SW 1271 (cell line): ENCODE measurements around the gene TBC1D16.

ENCODE experiments used
- DNase-seq, 2 experiments: peaks; one replicate each; lab custom pipeline; 2025; lab: John Stamatoyannopoulos, UW

The TBC1D16 gene

GRCh38 chr17:79937391-79938335 is 98.0 kb downstream of the TBC1D16 start:
- no peak for DNase-seq

- no peak for DNase-seq
Measured at GRCh38 chr17:79936641-79937381, 98.9 kb downstream of the TBC1D16 start.

- no peak for DNase-seq
Measured at GRCh38 chr17:79936050-79936449, 99.6 kb downstream of the TBC1D16 start.

GRCh38 chr17:79935197-79935885 is 100.3 kb downstream of the TBC1D16 start:
- DNase-seq: no peak

GRCh38 chr17:79934653-79934970 is 101.1 kb downstream of the TBC1D16 start:
- DNase-seq: no peak

GRCh38 chr17:79933863-79934652 is 101.6 kb downstream of the TBC1D16 start:
- DNase-seq: no peak

- DNase-seq: no peak
Measured at GRCh38 chr17:79932451-79933306, 103.0 kb downstream of the TBC1D16 start.

GRCh38 chr17:79931817-79932309 is 103.8 kb downstream of the TBC1D16 start:
- no peak for DNase-seq

- no peak for DNase-seq
Measured at GRCh38 chr17:79930877-79931816, 104.5 kb downstream of the TBC1D16 start.

GRCh38 chr17:79930062-79930876 is 105.4 kb downstream of the TBC1D16 start:
- DNase-seq: no peak

- no peak for DNase-seq
Measured at GRCh38 chr17:79929257-79930061, 106.2 kb downstream of the TBC1D16 start.

- no peak for DNase-seq
Measured at GRCh38 chr17:79928502-79929256, 107.0 kb downstream of the TBC1D16 start.

- DNase-seq: no peak
Measured at GRCh38 chr17:79927688-79928501, 107.8 kb downstream of the TBC1D16 start.

- DNase-seq: no peak
Measured at GRCh38 chr17:79927136-79927661, 108.5 kb downstream of the TBC1D16 start.

- no peak for DNase-seq
Measured at GRCh38 chr17:79926605-79927135, 109.0 kb downstream of the TBC1D16 start.
